Activated CD8-positive, alpha-beta memory T cell treated with anti-CD3 and anti-CD28 coated beads for 24 hours (primary cell): ENCODE measurements around the gene EN1.

ENCODE experiments used
- DNase-seq: peaks from one replicate; pipeline ENCODE4 v3.0.0-alpha.2; 2020

Gene EN1

DNA sequence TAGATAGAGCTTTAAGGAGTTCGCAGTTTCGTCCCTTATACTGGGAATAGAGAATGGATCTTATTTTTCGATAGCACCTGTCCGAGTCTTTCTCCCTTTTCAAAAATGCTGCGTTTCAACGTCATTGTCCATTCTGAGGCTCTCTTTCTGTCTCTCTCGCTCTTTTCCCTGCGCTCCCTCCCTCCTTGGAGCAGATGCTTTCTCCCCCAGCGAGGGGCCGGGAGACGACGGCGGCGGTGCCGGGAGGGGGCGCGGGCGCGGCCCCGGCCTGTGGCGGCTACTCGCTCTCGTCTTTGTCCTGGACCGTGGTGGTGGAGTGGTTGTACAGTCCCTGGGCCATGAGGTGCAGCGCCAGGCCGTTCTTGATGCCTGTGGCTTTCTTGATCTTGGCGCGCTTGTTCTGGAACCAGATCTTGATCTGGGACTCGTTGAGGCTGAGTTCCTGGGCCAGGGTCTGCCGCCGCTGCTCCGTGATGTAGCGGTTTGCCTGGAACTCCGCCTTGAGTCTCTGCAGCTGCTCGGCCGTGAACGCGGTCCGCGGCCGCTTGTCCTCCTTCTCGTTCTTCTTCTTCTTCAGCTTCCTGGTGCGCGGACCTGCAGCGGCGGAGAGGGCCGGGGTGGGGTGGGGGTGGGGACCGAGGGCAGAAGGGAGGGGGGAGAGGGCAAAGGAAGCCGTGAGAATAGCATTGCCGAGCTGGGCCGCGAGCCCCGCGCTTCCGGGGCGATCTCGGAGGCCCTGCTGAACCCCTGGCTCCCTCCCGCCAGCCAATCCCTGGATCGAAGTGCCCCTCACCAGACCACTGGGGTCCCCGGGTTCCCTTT lies 4.6 kb downstream of the EN1 start:
- DNase-seq = no peak

DNA sequence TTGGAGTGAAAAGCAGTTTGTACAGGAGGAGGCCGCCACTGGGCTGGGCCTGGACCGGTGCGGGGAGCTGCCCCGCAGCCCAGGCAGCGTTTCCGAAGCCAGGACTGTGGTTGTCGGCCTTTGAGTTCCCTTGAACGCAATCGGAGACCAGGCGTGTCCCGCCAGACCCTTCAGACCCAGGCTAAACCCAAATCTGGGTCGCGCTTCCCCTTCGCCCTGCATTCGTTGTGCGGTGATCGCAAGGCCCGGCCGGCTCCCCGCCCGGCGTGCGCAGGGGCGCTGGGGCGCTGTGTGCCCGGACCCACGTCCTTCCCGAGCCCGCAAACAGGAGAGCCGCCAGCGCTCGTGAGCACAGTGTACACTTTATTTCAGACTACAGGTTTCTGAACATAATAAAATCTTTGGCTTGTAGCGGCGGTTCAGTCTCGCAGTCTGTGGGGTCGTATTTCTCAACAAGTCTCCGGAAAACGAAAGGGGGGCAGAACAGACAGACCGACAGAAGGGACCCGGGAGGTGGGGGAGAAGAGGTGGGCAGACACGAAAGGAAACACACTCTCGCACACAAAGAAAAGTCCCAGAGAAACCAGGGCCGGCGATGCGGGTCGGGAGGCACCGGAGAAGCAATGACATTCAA lies 5.5 kb downstream of the EN1 start:
- DNase-seq = peak; percentile 62

DNA sequence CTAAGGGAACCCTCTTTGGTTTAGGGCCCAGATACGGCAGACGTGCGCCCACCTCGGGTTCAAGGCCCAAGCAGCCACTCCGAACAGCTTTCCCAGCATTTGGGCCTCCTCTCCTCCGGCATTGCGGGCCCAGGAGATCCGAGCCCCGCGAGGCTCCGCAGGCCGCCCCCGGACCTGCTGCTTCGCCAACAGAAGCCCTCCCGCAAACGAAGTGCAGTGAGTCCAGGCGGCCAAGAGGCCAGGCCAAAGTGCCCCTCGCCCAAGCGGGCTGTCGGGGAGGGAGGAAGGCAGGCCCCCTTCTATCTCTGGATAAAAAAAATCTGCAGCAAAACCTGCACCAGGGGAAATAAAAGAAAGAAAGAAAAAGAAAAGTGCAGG lies 6.0 kb downstream of the EN1 start:
- DNase-seq = no peak

DNA sequence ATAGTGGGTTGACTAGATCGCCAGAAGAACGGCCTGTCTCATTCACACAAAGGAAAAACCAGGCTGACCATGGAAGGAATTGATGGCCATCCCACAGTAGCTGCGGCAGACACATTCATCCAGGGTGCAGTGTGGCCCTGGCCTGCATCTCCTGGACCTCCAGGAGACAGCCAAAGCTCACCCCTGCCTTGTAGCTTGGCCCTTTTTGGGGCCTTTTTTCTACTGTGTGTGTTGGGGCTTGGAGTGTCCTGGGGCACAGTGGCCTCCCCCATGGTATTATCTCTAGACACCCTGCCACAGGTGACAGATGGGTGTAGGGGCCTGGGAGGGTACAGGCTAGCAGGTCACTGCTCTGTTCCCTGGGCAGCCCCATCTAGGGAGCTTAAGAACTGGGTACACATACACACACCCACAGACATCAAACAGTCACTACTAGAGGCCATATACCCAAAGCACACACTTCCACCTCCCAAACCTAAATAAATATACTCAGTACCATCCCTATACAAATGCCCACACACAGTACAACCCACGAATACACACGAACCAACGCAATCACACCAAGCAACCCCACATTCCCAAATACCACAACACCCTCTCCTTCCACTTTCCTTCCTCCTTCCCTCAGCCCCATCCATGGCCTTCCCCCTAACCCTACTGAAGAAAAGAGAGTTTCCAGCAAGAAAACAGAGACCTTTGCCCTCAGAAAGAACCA lies 8.6 kb downstream of the EN1 start:
- no peak for DNase-seq

DNA sequence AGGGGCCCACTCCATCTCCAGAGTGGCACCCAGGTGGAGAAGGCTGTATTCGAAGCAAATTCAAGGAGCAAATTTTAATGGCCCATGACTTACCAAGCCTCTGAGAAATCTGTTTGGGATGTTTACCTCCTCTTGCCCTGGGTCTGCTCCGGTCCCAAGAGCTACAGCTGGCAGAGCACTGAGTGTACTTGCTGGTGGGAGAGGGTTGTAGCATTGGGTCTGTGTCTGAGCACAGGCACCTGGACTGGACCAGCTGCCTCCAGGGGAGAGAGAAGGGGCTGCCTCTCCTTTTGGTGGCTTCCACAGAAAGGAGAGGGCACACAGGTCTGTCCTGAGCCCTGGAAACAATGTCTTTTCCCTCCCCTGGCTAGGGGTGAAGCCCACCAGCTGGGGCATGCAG lies 9.8 kb downstream of the EN1 start:
- DNase-seq = no peak

DNA sequence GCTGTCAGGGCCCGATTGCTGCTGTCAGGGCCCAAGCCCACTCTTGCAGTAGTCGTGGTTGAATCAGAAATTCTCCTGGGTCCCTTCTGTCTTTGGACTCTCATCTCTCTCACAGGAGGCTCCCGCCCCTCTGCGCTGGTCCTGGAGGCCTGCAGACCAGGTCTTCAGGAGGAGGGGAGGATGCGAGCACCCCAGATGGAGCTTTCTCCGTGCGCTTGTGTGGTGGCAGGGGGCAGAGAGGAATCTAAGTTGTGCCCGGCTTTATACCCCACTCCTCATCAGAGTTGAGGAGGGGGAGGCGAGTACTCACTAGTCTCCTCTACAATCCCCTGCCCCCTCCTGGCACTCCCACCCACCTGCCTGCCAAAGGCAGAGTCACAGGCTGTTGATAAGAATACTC lies 10.4 kb downstream of the EN1 start:
- no peak for DNase-seq

DNA sequence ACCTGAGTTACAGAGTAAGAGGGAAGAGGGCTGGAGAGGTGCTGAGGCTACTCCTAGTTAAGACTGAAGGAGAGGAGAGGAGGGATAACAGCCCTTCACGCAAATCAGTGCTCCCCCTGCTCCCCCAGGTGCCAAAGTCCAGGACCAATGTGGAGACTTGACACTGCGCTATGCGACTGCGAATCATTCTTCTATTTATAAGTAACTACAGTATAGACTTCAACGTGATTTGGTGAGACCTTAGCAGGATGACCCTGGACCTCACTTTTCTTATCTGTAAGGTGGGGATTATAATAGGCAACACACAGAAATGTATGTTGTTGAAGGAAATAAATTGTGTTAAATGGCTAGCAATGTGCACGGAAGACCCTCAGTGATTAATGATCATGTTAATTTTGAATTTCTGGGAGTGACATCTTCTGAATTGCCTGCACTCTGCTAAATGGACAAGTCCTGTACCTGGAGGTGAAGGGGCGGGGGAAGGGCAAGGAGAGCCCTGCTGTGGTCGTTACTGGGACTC lies 11.0 kb downstream of the EN1 start:
- no peak for DNase-seq

DNA sequence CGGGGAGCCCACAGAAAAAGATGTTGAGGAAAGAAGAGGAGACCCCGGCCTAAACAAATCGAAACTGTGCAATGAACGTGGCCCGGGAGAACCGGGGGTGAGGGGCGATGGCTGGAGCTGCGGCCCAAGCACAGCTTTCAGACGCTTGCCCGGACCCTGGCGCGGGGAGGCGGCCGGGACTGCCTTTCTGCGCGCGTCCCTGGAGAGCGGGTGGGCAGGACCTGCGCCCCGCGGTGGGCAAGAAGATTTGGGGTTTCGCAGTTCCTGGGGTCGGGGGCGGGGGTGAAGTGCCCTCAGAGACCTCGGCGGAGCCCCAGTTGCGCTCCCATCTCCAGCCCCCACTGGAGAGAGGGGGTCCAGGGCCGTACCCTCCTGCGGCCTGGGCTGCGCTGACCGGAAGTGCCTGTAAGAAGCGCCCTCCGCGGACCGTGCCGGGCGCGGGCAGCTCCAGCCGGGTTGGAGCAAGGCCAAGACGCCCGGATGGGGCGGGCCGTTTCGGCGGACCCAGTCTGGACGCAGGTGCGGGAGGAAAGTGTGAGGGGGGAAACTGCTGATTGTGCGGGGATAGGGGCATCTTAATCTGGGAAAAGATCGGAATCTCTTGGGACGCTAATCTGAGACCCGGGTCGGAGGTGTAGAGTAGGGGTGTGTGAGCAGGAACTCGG lies 11.6 kb downstream of the EN1 start:
- DNase-seq = no peak

DNA sequence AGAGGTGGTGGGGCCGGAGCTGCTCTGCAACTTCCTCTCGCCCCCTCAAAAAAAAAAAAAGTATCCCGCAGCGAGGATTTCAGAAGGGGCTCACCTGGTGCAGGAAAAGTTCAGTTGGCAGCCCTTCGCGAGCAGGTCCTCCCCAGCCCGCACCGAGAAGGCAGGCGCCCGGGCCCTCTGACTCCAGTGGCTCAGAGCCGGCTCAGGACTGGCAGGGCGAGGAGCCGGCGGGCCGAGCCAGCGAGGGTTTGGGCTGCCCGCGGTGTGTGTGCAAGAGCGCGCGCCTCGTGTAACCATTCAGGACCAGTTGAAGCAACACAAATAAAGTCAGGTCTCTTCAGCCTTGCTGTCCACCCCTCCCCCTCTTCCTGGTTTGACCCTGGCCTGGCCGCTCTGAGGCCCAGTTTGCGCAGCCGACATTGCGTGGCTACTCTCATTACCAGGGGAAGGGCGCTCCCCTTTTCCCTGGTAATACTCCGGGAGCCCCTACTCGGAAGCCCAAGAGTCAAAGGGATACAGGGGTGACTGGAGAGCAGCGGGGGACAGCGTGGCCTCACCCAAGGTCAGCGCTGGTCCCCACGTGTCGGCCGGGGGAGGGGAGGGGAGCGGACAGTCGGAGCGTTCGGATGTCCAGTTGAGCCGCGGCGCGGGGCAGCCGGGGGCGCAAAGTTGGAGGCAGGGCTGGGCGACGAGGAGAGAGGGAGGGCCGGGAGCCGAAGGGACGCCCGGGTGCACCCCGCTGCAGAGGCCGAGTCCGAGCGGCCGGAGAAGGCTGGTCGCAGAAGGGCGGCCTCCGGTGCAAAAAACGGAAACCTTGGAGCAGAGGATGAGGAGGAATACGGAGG lies 12.3 kb downstream of the EN1 start:
- DNase-seq = no peak

DNA sequence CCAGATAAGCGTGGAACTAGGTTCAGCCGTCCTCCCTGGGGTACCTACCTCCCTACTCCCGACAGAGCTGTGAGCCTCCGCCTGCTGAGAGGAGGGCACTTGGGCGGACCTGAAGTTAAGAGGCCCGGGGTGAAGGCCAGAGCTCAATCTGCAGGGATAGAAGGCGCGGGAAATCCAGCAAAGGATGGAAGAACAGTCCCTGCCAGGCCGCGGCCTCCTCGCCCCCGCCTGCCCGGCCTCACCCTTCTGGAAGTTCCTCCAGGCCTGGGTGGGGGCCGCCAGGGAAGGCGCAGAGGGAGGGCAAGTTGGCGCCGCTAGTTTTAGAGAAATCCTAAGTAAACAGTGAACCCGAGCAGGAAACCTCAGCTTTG lies 13.0 kb downstream of the EN1 start:
- DNase-seq = no peak

DNA sequence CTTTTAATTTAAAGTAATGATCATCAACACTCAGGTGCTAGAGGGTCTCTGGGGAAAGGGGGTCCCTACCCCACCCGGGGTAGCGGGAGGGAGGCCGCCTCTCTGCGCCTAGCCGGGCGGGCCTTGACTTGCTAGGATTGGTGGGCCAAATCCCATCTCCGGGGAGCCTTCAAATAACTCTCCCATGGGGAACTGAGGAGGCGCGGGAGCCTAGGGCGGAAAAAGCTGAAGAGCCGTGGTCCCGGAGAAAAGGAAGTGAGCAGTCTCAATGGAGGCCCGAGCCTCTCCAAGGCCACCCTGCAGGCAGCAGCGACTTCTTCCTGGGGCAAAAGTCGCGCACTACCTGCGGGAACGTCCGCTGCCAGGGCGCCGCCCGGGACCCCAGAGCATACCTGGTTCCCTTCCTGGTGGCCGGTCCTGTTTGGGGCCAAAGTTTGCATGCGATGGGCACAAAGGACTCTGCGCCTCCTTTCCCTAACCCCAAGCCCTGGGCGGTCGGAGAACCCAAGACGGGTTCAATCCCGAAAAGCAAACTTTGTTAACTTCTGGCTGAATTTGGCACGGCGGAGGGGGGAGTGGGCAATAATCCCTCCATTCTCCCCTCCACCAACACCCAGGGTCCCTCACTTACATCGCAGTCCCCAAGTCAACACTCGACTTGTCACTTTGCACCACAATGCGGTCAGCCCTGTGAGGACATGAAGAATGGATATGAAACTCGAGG lies 13.6 kb downstream of the EN1 start:
- no peak for DNase-seq

DNA sequence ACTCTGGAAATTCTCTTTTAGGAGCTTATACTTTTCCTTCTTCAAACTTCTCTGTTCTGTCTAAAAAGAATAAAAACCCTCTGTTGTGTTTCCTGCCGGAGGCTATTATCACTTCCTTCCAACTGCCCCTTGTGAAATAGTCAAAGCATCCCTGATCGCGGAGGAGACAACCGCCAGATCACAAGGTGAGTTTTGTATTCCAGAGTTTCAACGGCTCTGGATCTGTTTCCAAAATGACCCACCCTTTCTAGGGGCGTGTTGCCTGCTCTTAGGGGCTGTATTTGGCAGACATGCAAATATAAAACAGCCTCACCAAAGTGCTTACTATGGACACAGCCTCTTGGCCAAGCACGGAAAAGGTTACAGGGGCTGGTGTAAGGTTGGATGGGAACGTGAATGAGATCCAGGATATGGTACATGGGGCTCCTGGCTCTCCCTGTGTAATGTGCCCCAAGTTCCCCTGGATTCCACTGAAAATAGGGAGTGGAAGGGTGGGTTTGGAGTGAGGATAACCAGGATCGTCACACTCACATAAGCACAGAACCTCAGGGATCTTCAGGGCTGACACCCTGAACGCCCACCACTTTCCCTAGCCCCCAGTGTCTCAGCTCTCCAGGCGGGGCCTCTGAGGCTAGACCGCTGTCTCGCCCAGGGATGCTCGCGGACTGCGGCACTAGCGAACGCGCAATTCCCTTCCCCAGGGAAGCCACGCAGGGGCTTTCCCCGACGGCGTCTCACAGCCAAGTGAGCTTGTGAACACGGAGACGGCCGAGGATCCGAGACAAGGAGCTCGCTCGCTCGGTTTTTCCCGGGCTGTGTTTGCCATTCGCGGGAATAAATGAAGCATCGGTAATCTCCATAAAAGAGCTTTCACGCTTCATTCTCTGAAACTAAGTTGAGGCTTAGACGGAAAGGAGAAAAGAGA lies 14.4 kb downstream of the EN1 start:
- DNase-seq = no peak

DNA sequence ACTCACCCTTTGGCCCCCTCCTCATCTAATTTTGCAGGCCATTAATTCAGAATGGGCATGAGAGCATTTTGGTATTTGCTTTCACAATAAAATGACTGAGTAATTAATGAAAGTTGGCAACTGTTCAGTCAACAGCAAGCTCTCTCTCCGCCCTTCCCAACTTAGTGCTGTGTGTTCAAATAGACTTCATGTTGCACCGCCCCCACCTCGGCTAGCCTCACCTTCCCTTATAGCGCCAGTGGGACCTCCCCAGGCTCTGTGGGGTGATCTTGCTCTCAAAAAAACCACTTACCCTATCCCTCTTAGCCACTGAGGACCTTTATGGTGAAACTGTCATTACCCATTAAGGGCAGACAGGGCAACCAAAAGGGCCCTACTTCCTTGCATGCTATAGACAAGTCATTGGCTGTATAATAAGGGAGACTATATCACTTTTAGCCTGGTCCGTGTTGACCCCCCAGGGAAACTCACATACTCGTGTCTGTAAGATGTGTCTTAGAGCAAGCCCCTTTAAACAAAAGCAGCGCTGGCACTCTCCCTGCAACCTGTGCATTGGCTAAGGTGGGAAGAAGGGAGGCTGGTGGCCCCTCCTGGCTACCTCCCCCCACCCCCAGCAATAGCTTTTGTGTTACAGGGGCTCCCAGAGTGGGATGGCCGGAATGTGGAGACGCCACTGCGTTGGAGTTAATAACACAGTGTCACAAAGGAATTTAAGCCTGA lies 15.2 kb downstream of the EN1 start:
- DNase-seq = no peak

DNA sequence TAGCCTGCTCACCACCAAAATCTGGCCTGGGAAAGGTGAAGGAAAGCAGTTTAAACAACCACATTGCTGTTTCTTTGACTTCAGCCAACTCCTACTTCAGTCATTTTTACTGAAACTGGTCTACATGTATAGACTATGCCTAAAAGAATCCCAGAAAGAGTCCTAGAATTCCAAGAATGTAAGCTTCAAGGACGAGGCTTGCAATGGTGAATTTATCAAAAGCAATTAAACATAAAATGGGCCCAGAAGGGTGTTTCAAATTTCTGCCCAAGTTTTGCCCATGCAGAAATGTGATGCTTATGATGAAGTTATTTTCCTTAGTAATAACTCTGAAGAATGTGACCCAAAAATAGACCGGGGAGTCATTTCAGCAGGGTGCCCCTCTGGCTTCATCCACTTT lies 16.6 kb downstream of the EN1 start:
- no peak for DNase-seq

DNA sequence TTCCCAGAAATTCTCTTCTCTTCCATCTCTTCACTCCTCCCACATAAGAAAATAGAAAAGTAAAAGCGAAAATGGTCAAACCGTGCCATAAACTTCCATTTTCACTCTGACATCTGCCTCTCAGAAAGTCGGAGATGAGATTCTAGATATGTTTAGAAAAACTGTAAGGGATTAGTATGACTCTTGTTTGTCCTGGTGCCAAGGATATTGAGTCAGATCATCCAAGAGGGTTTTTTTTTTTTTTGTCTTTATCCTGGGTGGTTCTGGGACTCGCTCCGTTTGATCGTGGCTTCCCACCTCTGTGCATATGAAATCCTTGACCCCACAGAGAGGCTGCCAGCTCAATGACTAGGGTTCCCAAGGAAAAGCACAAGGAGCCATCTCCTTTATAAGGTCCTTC lies 17.3 kb downstream of the EN1 start:
- DNase-seq = no peak

DNA sequence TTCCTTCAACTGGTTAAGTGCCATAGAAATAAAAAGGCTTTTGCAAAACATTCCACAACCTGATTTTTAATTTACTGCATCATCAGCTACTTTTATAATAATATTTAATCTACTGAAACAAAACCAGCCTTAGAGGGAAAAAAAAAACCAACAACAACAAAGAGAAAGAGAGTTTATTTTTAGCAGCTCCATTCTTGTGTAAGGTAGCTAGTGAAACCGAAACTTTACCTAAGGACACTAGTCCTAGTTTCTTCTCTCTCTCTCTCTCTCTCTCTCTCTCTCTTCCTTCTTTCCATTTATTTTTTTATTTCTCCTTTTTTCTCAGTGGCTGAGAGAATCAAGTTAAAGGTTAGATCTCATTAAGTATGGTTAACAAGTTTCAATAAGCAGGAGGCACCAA lies 21.4 kb downstream of the EN1 start:
- no peak for DNase-seq

DNA sequence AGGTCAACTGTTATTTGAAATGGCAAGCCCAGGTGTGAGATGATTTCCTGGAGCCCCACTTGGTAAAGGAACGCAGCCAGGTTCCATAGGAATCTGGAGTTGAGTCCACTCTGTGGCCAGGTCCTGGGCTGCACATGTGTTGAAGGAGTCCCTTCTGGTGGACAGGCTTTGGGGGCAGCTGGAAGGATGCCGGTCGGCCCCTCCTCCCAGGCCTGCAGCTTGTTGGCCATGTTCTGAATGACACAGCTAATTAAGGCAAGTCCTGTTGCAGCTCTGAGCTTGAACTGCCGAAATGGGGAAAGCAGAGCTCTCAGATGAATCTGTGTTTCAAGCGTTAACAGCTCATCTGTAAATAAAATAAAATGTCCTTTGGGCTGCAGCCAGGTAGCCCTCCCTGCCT lies 23.8 kb downstream of the EN1 start:
- no peak for DNase-seq

DNA sequence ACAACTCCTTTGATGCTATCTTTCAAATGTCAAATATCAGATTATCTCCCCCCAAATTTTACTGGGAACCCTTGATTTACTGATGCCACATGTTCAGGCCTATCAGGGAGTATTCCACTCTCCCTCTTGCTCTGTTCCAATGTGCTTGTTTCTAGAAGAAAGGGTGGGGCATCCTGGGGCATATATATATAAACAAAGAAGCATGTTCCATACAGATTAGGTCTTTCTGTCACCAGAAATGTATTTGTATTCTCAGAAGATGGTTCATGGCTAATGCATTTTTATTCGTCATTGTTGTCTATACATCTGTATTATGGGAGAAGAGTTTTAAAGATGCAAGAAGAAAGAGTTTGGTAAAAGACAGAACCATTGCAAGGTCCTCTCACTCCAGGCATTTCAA lies 24.9 kb downstream of the EN1 start:
- no peak for DNase-seq

DNA sequence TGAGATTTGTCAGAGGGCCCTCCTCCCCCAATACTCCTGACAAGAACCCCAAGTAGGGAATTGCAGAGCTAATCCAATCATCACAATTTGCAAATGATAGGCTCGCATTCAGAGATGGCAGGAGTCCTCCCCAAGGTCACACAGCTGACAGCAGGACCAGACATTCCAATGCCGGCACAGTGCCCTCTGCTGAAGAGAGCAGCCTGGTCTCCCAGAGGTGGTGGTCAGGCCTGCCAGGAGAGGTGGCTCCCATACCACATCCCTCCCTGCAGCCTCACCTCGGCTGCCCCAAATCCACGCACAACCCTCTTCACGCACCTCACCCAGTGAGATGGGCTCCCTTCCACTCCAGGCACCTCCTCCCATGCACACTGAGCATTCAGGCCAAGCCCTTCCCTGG lies 25.4 kb downstream of the EN1 start:
- DNase-seq = no peak

DNA sequence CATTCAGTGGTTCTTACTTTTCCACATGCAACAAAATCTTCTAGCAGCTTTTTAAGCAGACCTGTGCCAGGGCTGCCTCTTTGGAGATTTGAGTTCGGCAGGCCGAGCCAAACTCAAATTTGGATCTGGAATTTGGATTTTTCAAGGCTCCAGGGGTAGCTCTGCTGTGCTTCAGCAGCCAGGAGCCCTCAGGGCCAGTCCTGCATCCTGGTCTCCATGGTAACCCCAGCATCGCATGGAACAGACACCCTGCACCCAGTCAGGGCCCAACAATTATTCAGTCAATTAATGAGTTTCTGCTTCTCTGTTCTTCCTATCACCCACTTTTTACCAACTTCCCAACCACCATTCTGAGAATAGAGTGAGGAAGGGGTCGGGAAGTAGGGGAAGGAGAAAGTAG lies 30.0 kb downstream of the EN1 start:
- no peak for DNase-seq
